Activated CD4-positive, alpha-beta T cell treated with anti-CD3 and anti-CD28 coated beads, Interleukin-2, amount 10 ng/mL, durations not matched to agents 24 days and 14 days (primary cell): ENCODE data around the gene GPR25. TPM values are rescaled to one million over a fixed set of nuclear protein-coding genes. Genes with fewer than 3 reads are reported as not detected.

Experiments
- DNase-seq: peaks from one replicate; pipeline ENCODE4 v3.0.0; 2022
- H3K27ac Mint-ChIP-seq: one replicate; pipeline ENCODE4 v1.8.0; 2022; ENCODE audit warnings: mild to moderate bottlenecking, mixed read lengths
- H3K27me3 Mint-ChIP-seq: one replicate; pipeline ENCODE4 v1.8.0; 2022; ENCODE audit warnings: mixed read lengths
- H3K36me3 Mint-ChIP-seq: one replicate; pipeline ENCODE4 v1.8.0; 2022; ENCODE audit warnings: low read depth, mild to moderate bottlenecking, mixed read lengths
- H3K4me1 Mint-ChIP-seq: one replicate; pipeline ENCODE4 v1.8.0; 2021; ENCODE audit warnings: mixed read lengths
- H3K4me3 Mint-ChIP-seq: one replicate; pipeline ENCODE4 v1.8.0; 2022; ENCODE audit warnings: mild to moderate bottlenecking, moderate library complexity, mixed read lengths
- H3K9me3 Mint-ChIP-seq: one replicate; pipeline ENCODE4 v1.8.0; 2021; ENCODE audit warnings: mixed read lengths
- intact Hi-C: fragments of 100-400 bp; cut with micrococcal nuclease; formaldehyde crosslinking; loops from one replicate; pipeline ENCODE4 v1.15.1; 2023
- total RNA-seq: library from RNA; stranded (reverse); gene quantifications from 2 replicates; pipeline ENCODE4 v1.2.3, GENCODE V29; 2022

Gene GPR25
- total RNA-seq, 1 donor from 2014 or later: not detected

- no peak for DNase-seq
- H3K9me3 Mint-ChIP-seq: no peaks in the 10 kb centered on the region
- intact Hi-C loops: no loop called here
- no peaks in the 10 kb centered on the region for H3K36me3 Mint-ChIP-seq
- H3K27me3 Mint-ChIP-seq: peaks cover 23% of the 10 kb centered on the region
- H3K4me3 Mint-ChIP-seq: no peak overlapping the region
- no peak overlapping the region for H3K27ac Mint-ChIP-seq
- H3K4me1 Mint-ChIP-seq: no peaks in the 10 kb centered on the region
Measured at GRCh38 chr1:200918006-200918405, 45.2 kb downstream of the GPR25 start.

GRCh38 chr1:200919386-200919785 lies 46.6 kb downstream of the GPR25 start:
- H3K9me3 Mint-ChIP-seq: no peaks in the 10 kb centered on the region
- intact Hi-C loops: no loop called here
- no peak for DNase-seq
- no peak overlapping the region for H3K27ac Mint-ChIP-seq
- H3K27me3 Mint-ChIP-seq: peaks cover 29% of the 10 kb centered on the region
- no peaks in the 10 kb centered on the region for H3K36me3 Mint-ChIP-seq
- no peak overlapping the region for H3K4me3 Mint-ChIP-seq
- no peaks in the 10 kb centered on the region for H3K4me1 Mint-ChIP-seq

- intact Hi-C loops: no loop called here
Measured at GRCh38 chr1:200921571-200922110, 48.9 kb downstream of the GPR25 start.

GRCh38 chr1:200922406-200922805 lies 49.6 kb downstream of the GPR25 start:
- Mint-ChIP-seq H3K36me3 (no peaks in the 10 kb centered on the region), H3K4me3 (no peak overlapping the region), H3K27ac (no peak overlapping the region), H3K9me3 (no peaks in the 10 kb centered on the region), H3K27me3 (peaks cover 31% of the 10 kb centered on the region), H3K4me1 (peaks cover 2% of the 10 kb centered on the region)
- intact Hi-C loops: no loop called here
- DNase-seq: no peak

More at GRCh38 chr1:200921571-200922110, 48.9 kb downstream of the GPR25 start:
- no peak for DNase-seq
- Mint-ChIP-seq H3K27ac (no peak overlapping the region), H3K27me3 (peaks cover 29% of the 10 kb centered on the region), H3K4me1 (peaks cover 2% of the 10 kb centered on the region), H3K36me3 (no peaks in the 10 kb centered on the region), H3K4me3 (no peak overlapping the region), H3K9me3 (no peaks in the 10 kb centered on the region)

GRCh38 chr1:200923601-200924000 lies 50.8 kb downstream of the GPR25 start:
- Mint-ChIP-seq H3K27me3 (peaks cover 30% of the 10 kb centered on the region), H3K36me3 (no peaks in the 10 kb centered on the region), H3K9me3 (no peaks in the 10 kb centered on the region), H3K4me1 (peaks cover 2% of the 10 kb centered on the region), H3K4me3 (no peak overlapping the region), H3K27ac (no peak overlapping the region)
- intact Hi-C loops: no loop called here
- DNase-seq: no peak

Other genes starting within 250 kb of the GPR25 start
- 14.0 and 14.3 TPM in 2 replicates for gene DDX59, start 203.1 kb upstream of the GPR25 start, total RNA-seq
- 1.4 and 2.5 TPM in 2 replicates for gene CAMSAP2, start 134.1 kb upstream of the GPR25 start, total RNA-seq
- not detected in 2 replicates for gene INAVA, start 21.9 kb downstream of the GPR25 start, total RNA-seq
- gene KIF21B, start 150.7 kb downstream of the GPR25 start, total RNA-seq: 48.3 and 49.3 TPM in 2 replicates
- gene CACNA1S, start 239.4 kb downstream of the GPR25 start, total RNA-seq: not detected in 2 replicates